Dendritic cell treated with granulocyte-macrophage colony-stimulating factor and Interleukin-4, amounts not matched to agents 40 ng/mL and 50 ng/mL, for 4 days (primary cell): ENCODE data around the gene RPL21.
"Not testable (repeated sequence)": the region's sequence is repeated elsewhere in the genome, so short reads cannot be mapped to it uniquely, and the experiment has no call there.

Experiments
- H3K27ac Mint-ChIP-seq: one replicate; pipeline ENCODE4 v1.8.0; 2022; ENCODE audit warnings: mild to moderate bottlenecking, mixed read lengths
- H3K27me3 Mint-ChIP-seq: one replicate; pipeline ENCODE4 v1.8.0; 2022; ENCODE audit warnings: mild to moderate bottlenecking, mixed read lengths
- H3K36me3 Mint-ChIP-seq: one replicate; pipeline ENCODE4 v1.8.0; 2022; ENCODE audit warnings: low read depth, mixed read lengths
- H3K4me1 Mint-ChIP-seq: one replicate; pipeline ENCODE4 v1.8.0; 2022; ENCODE audit warnings: low read depth, mixed read lengths
- H3K4me3 Mint-ChIP-seq: one replicate; pipeline ENCODE4 v1.8.0; 2022; ENCODE audit warnings: mild to moderate bottlenecking, moderate library complexity, mixed read lengths
- H3K9me3 Mint-ChIP-seq: one replicate; pipeline ENCODE4 v1.8.0; 2022; ENCODE audit warnings: mixed read lengths
- intact Hi-C: fragments of 100-400 bp; cut with micrococcal nuclease; formaldehyde crosslinking; loops from one replicate; pipeline ENCODE4 v1.15.0; 2022

RPL21 gene

DNA sequence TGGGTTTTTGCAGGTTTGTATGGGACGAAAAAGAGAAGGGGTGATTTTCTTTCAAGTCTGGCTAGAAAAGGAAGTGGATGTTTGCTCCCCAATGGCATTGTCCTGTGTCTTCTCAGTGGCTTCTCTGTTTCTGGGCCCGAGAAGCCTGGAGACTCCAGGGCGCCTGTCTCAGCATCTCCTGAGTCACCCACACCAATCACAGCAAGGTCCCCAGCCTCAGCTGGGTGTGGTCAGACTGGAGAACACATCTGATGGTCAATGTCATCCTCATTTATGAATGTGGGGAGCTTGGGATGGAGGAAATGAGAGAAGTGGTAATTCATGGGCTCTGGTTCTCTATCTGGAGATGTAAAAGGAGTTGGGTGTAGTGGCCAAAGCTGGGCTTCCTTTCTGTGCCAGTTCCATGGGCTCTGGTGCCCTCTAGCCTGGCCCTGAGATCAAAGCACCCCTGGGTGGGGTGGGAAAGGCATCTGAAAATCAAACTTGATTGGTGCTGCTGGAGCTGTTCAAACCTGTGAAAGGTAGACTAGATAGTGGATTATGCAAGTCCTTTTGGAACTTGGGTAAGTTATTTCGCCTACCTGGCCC lies 32.6 kb downstream of the RPL21 start:
- no peak overlapping the region for H3K27ac Mint-ChIP-seq
- no peaks in the 10 kb centered on the region for H3K9me3 Mint-ChIP-seq
- H3K4me1 Mint-ChIP-seq, result peaks cover 9% of the 10 kb centered on the region
- intact Hi-C loops, result loop anchor here (1.0 kb wide), 1 partner anchor 299 kb away; no protein-coding TSS in a partner anchor
- no peaks in the 10 kb centered on the region for H3K27me3 Mint-ChIP-seq
- H3K4me3 Mint-ChIP-seq, result no peak overlapping the region
- no peaks in the 10 kb centered on the region for H3K36me3 Mint-ChIP-seq

DNA sequence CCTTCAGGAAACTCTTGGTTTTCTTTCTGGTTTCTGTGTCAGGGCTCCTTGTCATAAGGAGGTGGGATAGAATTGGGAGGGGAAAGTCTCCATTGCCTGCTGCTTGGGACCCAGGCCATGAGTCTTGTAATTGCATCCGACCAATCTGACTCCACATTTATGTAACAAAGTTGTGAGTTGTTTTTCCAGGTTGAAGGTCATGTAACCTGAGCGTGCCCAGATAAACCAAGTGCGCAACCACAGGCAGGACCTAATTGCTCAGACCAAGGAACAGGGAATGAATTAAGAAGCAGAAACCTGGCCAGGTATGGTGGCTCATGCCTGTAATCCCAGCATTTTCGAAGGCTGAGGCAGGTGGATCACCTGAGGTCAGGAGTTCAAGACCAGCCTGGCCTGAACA lies 37.0 kb downstream of the RPL21 start:
- Mint-ChIP-seq H3K27ac (no peak overlapping the region), H3K27me3 (peaks cover 6% of the 10 kb centered on the region)

GRCh38 chr13:27289011-27289665 lies 37.8 kb downstream of the RPL21 start:
- no peak overlapping the region for H3K27ac Mint-ChIP-seq
- no peaks in the 10 kb centered on the region for H3K36me3 Mint-ChIP-seq
- H3K9me3 Mint-ChIP-seq, result no peaks in the 10 kb centered on the region
- intact Hi-C loops, result no loop called here
- no peak overlapping the region for H3K4me3 Mint-ChIP-seq
- H3K4me1 Mint-ChIP-seq, result peaks cover under 1% of the 10 kb centered on the region
- H3K27me3 Mint-ChIP-seq, result peaks cover 8% of the 10 kb centered on the region

More for the DNA sequence above, 37.0 kb downstream of the RPL21 start:
- H3K4me1 Mint-ChIP-seq, result peaks cover 5% of the 10 kb centered on the region
- intact Hi-C loops, result no loop called here
- no peaks in the 10 kb centered on the region for H3K9me3 Mint-ChIP-seq
- H3K4me3 Mint-ChIP-seq, result no peak overlapping the region
- no peaks in the 10 kb centered on the region for H3K36me3 Mint-ChIP-seq

DNA sequence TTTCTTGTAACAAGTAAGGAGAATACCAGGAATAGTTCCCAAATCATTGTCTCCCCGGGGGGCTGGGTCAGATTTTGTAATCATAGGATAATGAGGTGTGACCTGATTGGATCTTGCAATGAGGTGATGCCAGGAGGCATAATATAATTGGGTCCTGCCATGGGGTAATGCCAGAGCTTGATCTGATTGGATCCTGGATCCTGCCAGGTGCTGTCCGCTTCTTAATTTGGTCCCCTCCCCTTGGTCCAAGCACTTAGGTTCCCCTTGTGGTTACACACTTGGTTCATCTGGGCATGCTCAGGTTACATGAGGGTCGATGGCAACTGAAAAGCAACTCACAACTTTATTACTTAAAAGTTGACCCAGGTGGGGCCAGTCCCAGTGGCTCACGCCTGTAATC lies 39.4 kb downstream of the RPL21 start:
- H3K36me3 Mint-ChIP-seq, result no peaks in the 10 kb centered on the region
- intact Hi-C loops, result no loop called here
- H3K4me1 Mint-ChIP-seq, result no peaks in the 10 kb centered on the region
- no peaks in the 10 kb centered on the region for H3K9me3 Mint-ChIP-seq
- H3K27ac Mint-ChIP-seq, result no peak overlapping the region
- H3K27me3 Mint-ChIP-seq, result peaks cover 9% of the 10 kb centered on the region
- H3K4me3 Mint-ChIP-seq, result no peak overlapping the region

DNA sequence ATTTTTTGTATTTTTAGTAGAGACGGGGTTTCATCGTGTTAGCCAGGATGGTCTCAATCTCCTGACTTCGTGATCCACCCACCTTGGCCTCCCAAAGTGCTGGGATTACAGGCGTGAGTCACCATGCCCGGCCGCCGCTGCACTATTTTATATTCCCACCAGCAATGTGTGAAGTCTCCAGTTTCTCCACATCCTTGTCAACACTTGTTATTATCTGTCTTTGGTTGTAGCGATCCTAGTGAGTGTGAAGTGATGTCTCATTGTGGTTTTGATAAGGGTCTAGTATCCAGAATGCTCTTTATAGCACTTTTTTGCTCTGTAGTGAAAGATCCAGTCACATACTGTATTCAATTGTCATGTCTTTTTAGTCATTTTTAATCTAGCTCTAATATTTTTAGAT lies 40.6 kb downstream of the RPL21 start:
- intact Hi-C loops, H3K27ac Mint-ChIP-seq: not testable (repeated sequence)

GRCh38 chr13:27293076-27293691 lies 41.8 kb downstream of the RPL21 start:
- Mint-ChIP-seq H3K4me1 (no peaks in the 10 kb centered on the region), H3K27ac (no peak overlapping the region), H3K4me3 (no peak overlapping the region), H3K27me3 (peaks cover 9% of the 10 kb centered on the region), H3K9me3 (no peaks in the 10 kb centered on the region), H3K36me3 (no peaks in the 10 kb centered on the region)
- intact Hi-C loops, result no loop called here

More for the DNA sequence above, 40.6 kb downstream of the RPL21 start:
- H3K9me3 Mint-ChIP-seq, H3K27me3 Mint-ChIP-seq, H3K4me3 Mint-ChIP-seq, H3K36me3 Mint-ChIP-seq, H3K4me1 Mint-ChIP-seq: not testable (repeated sequence)

DNA sequence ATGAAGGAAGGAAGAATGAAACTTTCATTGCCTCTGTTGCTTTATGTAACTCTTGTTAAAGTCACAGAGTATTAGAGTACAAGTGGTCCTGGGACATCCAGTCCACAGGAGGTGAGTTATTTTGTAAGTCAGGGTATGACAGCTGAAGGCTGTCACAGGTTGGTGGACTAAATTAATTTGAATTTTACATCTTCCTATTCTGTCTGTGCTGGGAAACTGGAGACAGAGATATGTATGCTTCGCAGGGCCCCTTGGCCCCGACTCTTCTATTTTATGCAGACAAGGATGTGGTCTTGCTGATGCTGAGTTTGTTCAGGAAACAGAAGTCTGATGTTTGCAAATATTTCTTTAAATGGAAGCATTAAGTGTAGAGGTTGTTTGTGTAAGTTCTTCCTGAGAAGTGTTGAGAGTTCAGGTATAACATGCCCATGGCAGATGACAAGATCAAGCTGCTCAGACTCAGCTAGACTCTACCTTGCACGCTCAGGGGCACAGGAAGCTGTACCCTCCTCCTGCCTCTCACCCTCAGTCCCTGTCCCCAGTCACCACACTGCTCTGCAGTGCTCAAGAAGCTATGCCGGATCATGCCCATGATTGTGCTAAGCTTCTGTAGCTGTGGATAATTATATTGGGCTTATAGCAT lies 42.6 kb downstream of the RPL21 start:
- Mint-ChIP-seq H3K9me3 (no peaks in the 10 kb centered on the region), H3K4me3 (no peak overlapping the region), H3K27ac (no peak overlapping the region), H3K27me3 (peaks cover 9% of the 10 kb centered on the region), H3K4me1 (no peaks in the 10 kb centered on the region), H3K36me3 (no peaks in the 10 kb centered on the region)
- intact Hi-C loops, result no loop called here

DNA sequence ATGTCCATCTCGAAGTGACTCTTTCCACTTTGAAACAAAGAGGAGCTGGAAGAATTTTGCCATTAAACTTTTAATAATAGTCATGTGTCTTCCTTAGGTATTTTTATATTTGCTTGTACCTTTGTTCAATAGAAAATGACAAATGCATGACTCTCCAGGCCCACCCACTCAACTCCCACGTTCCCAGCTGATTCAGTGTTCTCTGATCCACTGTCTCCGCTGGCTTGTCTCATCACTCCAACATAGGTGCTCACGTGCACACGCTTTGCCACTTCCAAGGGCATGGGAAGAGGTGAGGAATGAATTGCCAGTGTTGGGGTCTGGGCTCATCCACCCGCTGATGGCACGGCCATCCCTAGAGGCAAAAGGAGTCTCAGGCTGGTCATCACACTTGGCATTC lies 43.7 kb downstream of the RPL21 start:
- Mint-ChIP-seq H3K36me3 (no peaks in the 10 kb centered on the region), H3K27me3 (peaks cover 9% of the 10 kb centered on the region), H3K4me1 (no peaks in the 10 kb centered on the region), H3K27ac (no peak overlapping the region), H3K9me3 (no peaks in the 10 kb centered on the region), H3K4me3 (no peak overlapping the region)
- intact Hi-C loops, result no loop called here

DNA sequence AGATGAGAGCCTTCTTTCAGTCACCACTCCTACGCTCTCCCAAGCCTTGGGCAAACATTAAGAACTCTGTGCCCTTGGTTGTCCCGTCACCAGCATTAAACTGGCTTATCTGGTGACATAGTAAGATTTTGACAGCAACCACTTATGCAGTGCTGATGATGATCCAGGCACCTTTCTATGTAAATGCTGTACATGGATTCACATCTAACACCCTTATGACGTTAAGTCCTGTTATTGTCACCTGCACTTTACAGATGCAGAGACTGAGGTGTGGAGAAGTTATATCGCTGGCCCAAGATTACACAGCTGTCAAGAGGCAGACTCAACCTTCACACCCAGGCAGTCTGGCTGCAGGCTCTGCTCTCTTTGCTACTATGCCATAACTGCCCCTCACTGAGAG lies 44.3 kb downstream of the RPL21 start:
- no peaks in the 10 kb centered on the region for H3K36me3 Mint-ChIP-seq
- H3K4me3 Mint-ChIP-seq, result no peak overlapping the region
- no peaks in the 10 kb centered on the region for H3K4me1 Mint-ChIP-seq
- H3K27me3 Mint-ChIP-seq, result peaks cover 9% of the 10 kb centered on the region
- intact Hi-C loops, result no loop called here
- H3K27ac Mint-ChIP-seq, result no peak overlapping the region
- H3K9me3 Mint-ChIP-seq, result no peaks in the 10 kb centered on the region

GRCh38 chr13:27296496-27296895 lies 45.1 kb downstream of the RPL21 start:
- no peaks in the 10 kb centered on the region for H3K4me1 Mint-ChIP-seq
- no peaks in the 10 kb centered on the region for H3K9me3 Mint-ChIP-seq
- H3K27me3 Mint-ChIP-seq, result peaks cover 9% of the 10 kb centered on the region
- H3K4me3 Mint-ChIP-seq, result no peak overlapping the region
- intact Hi-C loops, result no loop called here
- no peaks in the 10 kb centered on the region for H3K36me3 Mint-ChIP-seq
- H3K27ac Mint-ChIP-seq, result no peak overlapping the region

DNA sequence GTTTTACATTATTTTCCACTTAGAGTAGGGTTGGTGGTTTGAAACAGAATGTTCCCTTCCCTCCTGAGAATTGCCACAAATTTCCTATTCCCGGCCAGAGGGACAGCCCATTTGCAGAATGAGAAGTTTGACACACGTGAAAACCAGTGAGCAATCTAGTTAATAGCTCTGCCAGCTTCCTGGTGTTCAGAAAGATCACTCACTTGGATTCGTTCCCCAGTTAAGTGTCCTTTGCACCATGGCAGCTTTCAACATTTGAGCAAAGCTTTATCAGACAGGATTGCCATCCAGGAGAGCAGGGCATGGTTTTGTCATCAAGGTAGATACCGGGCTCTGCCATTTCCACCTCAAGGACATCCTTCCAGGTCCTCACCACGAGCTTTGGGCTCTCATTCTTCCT lies 47.5 kb downstream of the RPL21 start:
- Mint-ChIP-seq H3K9me3 (no peaks in the 10 kb centered on the region), H3K27ac (no peak overlapping the region), H3K4me1 (no peaks in the 10 kb centered on the region), H3K4me3 (no peak overlapping the region), H3K36me3 (no peaks in the 10 kb centered on the region), H3K27me3 (peaks cover 2% of the 10 kb centered on the region)
- intact Hi-C loops, result no loop called here

- intact Hi-C loops, H3K36me3 Mint-ChIP-seq, H3K4me1 Mint-ChIP-seq, H3K4me3 Mint-ChIP-seq, H3K9me3 Mint-ChIP-seq, H3K27ac Mint-ChIP-seq, H3K27me3 Mint-ChIP-seq: not testable (repeated sequence)
These were observed 49.0 kb downstream of the RPL21 start for GRCh38 chr13:27300406-27300805.

GRCh38 chr13:27300941-27301586 lies 49.7 kb downstream of the RPL21 start:
- no peak overlapping the region for H3K27ac Mint-ChIP-seq
- peaks cover 5% of the 10 kb centered on the region for H3K4me1 Mint-ChIP-seq
- H3K27me3 Mint-ChIP-seq, result no peaks in the 10 kb centered on the region
- no peak overlapping the region for H3K4me3 Mint-ChIP-seq
- no peaks in the 10 kb centered on the region for H3K9me3 Mint-ChIP-seq
- no peaks in the 10 kb centered on the region for H3K36me3 Mint-ChIP-seq
- intact Hi-C loops, result no loop called here

DNA sequence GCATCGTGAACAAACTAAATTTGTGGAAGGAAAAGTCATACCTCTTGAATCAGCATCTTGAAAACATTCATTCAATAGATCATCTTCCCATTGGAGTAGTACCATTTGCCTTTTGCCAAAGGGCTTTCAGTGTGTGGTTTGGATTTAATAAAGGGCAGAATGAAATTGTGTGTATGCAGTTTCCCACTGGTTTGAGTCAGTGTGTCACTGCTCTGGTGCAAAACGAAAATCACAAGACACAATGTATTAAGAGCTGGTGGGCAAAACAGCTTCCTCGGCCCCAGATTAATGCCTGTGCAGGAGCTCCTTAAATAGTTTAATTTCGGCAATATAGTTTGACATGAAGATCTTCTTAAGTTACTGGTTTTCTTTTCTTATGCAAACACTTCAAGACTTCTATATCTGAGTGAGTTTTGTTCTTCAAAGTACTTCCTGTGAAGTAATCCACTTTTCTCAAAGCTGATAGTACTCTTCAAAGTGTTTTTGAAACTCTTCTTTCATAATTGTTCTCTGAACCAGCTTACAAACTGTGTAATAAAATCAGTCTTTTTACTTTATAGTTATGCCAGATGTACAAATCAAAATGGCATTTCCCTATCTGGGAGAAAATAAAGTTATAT lies 51.4 kb downstream of the RPL21 start:
- intact Hi-C loops, result no loop called here
- H3K4me1 Mint-ChIP-seq, result peaks cover 5% of the 10 kb centered on the region

More for the DNA sequence above, 51.4 kb downstream of the RPL21 start:
- H3K9me3 Mint-ChIP-seq, result no peaks in the 10 kb centered on the region
- H3K27me3 Mint-ChIP-seq, result no peaks in the 10 kb centered on the region
- H3K4me3 Mint-ChIP-seq, result no peak overlapping the region
- no peak overlapping the region for H3K27ac Mint-ChIP-seq
- no peaks in the 10 kb centered on the region for H3K36me3 Mint-ChIP-seq
